SH-SY5Y (cell line): ENCODE results near the gene CRYZL1.

Experiments
- GATA2 ChIP-seq: IDR thresholded peaks from 2 replicates; pipeline ENCODE4 v1.6.1; 2011; ENCODE audit warnings: mild to moderate bottlenecking, low read depth, low read length
- GATA3 ChIP-seq: IDR thresholded peaks from 2 replicates; pipeline ENCODE4 v1.6.1; 2011; ENCODE audit warnings: low read depth, mild to moderate bottlenecking, low read length, moderate library complexity

DNA sequence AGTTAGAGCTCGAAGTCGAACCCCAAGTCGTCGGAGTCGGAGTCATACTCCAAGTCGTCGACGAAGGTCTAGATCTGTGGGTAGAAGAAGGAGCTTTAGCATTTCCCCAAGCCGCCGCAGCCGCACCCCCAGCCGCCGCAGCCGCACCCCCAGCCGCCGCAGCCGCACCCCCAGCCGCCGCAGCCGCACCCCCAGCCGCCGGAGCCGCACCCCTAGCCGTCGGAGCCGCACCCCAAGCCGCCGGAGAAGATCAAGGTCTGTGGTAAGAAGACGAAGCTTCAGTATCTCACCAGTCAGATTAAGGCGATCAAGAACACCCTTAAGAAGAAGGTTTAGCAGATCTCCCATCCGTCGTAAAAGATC lies 86.6 kb downstream of the CRYZL1 start:
- no peak for TF ChIP-seq GATA2
- TF ChIP-seq GATA3, result no peak
